ENCODE data around the gene LCLAT1.
"Not testable (repeated sequence)": the region's sequence is repeated elsewhere in the genome, so short reads cannot be mapped to it uniquely, and the experiment has no call there.

The LCLAT1 gene

DNA sequence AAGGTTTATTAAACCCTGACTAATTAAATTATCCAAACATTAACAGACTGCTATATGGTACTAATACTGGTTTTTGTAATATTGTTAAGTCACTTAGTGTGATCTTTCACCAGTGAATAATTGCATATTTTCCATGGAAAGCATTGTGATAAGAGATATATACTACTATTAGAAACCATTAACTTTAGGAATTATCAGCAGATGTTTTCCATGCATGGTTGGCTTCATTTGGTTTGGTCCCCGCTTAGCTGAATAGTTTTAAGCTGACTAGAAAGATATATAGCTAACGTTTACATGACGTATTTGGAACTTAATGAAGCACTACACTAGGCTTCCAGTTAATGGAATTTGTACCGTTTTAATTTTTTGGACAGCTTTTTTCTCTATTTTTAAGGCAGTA, 37.9 kb downstream of the LCLAT1 start:
- in situ Hi-C loops (cut with HindIII; ENCODE audit: low sequenced_read_pairs), result no loop called here

DNA sequence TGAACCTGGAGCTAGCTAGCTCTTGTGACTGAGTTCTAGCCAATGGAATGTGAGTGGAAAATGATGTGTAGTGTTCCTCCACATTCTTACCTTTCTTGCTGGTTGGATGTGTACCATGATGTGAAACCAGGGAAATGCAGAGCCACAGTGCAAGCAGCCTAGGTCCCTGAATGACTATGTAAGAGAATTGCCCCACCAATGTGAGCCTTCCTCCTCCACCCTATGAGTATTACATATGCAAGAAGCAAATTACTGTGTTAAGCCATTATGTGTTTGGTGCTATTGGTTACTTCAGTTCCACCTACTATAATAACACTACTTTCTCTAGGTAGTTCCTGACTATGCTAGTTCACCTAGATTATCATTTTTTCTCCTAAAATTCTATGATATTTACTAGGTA, 39.6 kb downstream of the LCLAT1 start:
- in situ Hi-C loops (cut with HindIII; ENCODE audit: low sequenced_read_pairs), result no loop called here

DNA sequence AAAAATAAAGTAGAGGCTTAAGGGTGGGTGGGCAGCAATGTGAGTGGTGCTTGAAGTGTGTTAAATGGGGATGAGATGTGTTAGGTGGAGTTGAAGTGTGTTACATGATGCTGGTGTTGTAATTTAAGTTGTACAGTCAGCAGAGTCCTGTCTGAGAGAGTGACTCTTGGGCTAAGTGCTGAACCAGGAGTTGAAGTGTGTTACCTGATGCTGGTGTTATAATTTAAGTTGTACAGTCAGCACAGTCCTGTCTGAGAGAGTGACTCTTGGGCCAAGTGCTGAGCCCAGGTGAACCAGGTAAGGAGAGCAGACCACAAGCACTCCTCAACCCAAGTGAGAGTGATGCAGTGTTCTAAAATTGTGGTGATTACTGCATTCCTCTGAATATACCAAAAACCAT, 40.6 kb downstream of the LCLAT1 start:
- in situ Hi-C loops (cut with HindIII; ENCODE audit: low sequenced_read_pairs), result no loop called here

DNA sequence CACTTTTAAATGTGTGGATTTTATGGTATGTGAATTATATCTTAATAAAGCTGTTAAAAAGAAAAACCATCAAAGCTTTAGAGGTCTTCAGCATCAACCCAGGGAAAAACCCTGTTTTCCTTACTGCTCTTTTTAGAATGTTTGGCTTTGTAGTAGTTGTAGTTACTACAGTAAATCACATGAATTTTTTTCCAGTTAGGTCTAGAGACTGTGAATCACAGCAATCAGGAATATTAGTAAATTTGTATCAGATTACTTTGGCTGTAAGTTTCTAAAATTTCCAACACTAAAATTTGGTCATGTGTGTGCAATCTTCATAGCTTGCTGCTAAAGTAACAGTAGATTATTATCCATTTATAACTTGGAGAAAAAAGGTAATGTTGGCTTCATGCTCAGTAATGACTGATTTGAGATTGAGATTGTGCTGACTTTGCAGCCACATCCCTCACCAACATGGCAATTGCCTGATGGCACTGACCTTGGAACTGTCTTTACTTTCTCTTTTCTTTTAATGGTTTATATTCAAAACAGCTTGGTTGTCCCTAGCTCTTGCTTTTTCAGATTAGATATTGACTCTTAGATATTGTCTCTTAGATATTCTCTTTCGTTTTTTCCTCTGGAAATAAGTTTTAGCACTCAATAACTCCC, 41.1 kb downstream of the LCLAT1 start:
- in situ Hi-C loops (cut with HindIII; ENCODE audit: low sequenced_read_pairs), result no loop called here

DNA sequence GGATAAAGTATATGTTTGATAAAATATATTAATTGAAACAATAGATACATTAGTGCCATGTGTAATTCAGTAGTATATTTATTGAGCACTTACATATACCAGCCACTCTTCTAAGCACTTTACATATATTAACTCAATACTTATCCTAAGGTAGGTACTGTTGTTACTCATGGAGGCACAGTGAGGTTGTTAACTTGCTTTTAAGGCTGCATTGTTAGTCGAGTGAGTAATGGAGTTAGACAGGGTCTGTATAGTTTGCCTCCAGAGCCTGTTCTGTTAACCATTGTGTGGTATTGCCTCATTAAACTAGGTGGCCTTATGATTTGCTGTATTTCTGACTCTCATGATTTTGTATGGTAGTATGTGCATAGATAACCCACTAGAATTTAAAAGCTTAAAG, 44.2 kb downstream of the LCLAT1 start:
- in situ Hi-C loops (cut with HindIII; ENCODE audit: low sequenced_read_pairs), result no loop called here

DNA sequence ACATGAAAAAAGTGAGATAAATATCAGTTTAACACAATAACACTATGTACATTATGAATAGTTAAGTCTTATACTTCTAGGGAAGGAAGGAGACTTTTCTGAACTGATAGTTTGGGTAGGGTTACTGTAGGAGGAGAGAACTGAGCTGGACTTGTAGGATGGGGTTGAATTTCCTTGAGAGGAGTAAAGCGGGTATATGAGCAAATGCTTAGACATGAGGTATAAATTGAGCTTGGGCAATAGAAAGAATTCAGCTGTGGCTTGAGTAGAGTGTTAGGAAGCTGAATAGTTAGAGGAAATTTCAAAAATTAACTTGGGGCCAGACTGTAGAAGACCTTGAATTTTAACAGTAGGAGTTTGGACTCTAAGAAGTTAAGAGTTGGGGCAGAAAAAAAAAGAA, 45.1 kb downstream of the LCLAT1 start:
- in situ Hi-C loops (cut with HindIII; ENCODE audit: low sequenced_read_pairs), result no loop called here

DNA sequence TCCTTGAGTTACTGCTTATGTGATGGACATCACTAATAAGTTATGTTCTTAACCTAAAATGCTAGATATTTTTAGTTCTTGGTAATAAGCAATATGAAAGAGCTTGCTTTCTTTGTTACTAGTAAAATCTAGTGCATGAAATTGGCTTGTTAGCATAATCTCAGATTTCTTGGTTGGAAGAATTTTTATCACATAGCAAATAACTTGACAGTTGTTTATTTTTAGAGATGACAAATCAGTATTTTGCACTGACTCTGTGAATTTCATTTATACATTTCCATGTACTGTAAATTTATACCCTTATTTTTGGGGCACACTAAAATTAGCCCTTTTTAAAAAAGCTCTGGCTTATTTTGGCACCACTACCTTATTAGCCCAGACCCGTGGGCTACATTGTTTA, 45.6 kb downstream of the LCLAT1 start:
- in situ Hi-C loops (cut with HindIII; ENCODE audit: low sequenced_read_pairs), result no loop called here

DNA sequence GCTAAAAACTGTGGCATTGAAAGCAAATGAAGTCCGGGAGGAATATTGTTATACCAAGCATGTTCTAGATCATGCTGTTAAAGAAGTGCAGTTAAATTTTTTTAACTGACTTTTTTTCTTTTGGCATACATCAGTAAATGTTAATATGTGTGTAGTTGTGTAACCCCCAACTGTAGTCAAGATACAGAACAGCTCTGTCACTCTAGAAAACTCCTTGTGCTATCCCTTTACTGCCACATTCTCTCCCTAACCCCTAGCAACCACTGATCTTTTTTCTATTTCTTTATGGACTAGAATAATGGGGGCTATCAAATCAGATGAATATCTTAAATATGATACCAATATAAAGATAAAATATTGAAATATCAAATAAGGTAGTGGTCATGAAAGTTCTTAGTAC, 46.4 kb downstream of the LCLAT1 start:
- in situ Hi-C loops (cut with HindIII; ENCODE audit: low sequenced_read_pairs), result no loop called here

DNA sequence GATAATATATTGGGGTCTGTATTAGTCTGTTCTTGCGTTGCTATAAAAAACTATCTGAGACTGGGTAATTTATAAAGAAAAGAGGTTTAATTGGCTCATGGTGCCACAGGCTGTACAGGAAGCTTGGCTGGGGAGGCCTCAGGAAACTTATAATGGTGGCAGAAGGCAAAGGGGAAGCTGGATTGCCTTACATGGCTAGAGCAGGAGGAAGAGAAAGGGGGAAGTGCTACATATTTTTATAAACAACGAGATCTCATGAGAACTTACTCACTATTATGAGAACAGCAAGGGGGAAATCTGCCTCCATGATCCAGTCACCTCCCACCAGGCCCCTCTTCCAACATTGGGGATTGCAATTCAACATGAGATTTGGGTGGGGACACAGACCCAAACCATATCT, 48.9 kb downstream of the LCLAT1 start:
- in situ Hi-C loops (cut with HindIII; ENCODE audit: low sequenced_read_pairs), result not testable (repeated sequence)

DNA sequence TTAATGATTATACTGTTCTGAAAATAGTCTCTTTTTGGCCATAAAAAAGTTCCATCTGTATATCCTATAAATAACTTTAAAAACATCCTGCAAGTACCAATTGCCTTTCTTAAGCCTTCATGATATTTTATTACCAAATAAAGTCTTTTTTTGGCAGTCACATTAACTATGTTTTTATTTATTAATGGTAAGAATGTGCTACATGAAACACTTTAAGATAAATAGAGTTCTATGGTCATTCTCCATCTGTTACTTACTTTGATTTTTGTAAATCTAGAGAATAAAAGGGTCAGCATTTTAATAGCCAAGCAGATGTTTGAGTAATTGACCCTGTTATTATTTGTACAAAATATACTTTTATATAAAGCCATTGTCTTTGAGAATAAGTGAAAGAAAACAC, 52.6 kb downstream of the LCLAT1 start:
- in situ Hi-C loops (cut with HindIII; ENCODE audit: low sequenced_read_pairs), result loop anchor here (5.0 kb wide), 1 partner anchor 37 kb away; no protein-coding TSS in a partner anchor

DNA sequence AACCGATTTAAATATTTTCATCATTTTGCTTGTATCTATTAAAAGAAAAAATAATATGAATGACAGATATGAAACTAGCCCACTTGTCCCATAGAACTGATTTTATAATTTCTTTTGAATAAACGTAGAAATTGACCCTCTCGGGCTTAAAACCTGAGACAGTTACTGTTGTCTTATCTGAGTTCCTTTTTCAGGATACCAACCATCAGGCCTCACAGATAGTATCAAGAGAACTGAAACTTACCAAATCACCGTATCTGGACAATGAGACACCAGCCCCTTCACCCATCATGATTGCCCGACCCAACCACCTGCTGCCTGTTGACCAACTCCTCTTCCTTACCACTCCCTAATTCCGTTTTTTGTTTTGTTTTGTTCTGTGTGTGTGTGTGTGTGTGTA, 53.7 kb downstream of the LCLAT1 start:
- in situ Hi-C loops (cut with HindIII; ENCODE audit: low sequenced_read_pairs), result loop anchor here (5.0 kb wide), 1 partner anchor 38 kb away; no protein-coding TSS in a partner anchor

DNA sequence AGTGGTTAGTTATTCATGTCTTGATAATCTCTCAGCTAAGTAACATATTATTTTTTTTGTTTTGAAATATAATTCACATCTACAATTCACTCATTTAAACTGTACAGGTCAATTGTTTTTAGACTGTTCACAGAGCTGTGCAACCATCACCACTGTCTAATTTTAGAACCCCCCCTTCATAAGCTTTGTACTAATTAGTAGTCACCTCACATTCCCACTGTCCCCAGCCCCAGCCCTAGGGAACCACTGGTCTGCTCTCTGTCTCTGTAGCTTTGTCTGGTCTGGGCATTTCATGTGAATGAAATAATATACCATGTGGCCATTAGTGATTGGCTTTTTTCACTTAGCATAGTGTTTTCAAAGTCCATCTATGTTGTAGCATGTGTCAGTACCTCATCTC, 55.3 kb downstream of the LCLAT1 start:
- in situ Hi-C loops (cut with HindIII; ENCODE audit: low sequenced_read_pairs), result loop anchor here (5.0 kb wide), 1 partner anchor 40 kb away; no protein-coding TSS in a partner anchor

DNA sequence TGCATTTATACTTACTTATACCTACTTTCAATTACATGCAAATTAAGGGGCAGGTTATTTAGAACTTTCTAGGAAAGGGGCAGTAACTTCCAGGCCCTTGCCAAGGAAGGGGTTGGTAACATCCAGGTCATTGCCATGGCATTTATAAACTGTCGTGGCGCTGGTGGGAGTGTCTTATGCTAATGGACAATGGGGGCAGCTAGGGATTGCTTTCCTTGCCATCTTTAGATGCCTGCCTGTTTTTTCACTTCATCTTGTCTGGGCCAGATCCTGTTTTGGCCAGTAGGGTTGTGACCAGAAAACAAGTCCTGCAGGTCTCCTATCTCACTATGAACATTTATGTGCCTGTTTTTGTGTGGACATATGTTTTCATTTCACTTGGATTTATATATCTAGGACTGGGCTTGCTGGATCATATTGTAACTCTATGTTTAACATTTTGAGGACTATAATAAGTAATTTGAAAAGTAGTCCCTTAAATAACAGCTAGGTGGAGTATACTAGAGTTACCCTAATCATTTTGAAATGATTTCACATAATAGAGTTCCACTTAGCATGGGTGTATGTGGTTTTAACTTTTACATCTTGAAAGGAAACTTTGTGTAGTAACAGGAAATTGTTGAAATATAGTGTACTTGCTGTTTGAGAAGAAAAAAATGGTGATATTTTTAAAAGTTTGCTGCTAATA, 56.1 kb downstream of the LCLAT1 start:
- in situ Hi-C loops (cut with HindIII; ENCODE audit: low sequenced_read_pairs), result loop anchor here (5.0 kb wide), 1 partner anchor 41 kb away; no protein-coding TSS in a partner anchor

DNA sequence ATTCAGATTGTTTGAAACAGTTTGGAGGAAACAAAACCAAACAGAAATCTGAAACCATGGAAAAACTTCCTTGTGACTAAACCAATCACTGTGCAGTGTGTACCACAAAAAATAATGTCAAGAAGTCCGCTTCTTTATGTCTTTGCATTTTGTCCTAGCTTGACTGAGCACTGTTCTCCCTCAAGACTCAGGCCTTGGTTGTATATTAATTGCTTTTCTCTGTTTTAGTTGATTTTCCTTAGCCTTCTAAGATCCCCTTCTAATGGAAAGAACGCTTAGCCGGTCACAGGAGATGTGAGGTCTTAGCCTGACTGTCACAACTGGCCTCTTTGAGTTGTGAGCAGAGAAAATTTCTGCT, 56.6 kb downstream of the LCLAT1 start:
- in situ Hi-C loops (cut with HindIII; ENCODE audit: low sequenced_read_pairs), result loop anchor here (5.0 kb wide), 1 partner anchor 41 kb away; no protein-coding TSS in a partner anchor

DNA sequence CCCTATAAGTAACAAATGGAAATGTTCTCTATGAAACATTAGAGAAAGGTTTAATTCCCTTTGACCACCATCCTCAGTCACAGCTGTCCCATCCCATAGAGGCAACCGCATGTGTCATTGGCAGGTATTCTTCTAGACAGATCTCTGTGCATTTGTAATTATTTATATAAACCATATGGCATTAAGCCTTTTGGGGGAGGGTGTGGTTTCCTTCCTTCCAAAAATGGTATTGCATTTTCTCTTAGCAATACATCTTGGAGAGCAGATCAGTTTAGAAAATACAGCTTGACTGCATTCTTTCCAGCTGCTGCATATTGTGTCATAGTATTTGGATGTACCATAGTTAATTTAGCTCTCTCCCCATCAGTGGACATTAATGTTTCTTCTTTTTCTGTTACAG, 57.7 kb downstream of the LCLAT1 start:
- in situ Hi-C loops (cut with HindIII; ENCODE audit: low sequenced_read_pairs), result loop anchor here (5.0 kb wide), 1 partner anchor 42 kb away; no protein-coding TSS in a partner anchor

DNA sequence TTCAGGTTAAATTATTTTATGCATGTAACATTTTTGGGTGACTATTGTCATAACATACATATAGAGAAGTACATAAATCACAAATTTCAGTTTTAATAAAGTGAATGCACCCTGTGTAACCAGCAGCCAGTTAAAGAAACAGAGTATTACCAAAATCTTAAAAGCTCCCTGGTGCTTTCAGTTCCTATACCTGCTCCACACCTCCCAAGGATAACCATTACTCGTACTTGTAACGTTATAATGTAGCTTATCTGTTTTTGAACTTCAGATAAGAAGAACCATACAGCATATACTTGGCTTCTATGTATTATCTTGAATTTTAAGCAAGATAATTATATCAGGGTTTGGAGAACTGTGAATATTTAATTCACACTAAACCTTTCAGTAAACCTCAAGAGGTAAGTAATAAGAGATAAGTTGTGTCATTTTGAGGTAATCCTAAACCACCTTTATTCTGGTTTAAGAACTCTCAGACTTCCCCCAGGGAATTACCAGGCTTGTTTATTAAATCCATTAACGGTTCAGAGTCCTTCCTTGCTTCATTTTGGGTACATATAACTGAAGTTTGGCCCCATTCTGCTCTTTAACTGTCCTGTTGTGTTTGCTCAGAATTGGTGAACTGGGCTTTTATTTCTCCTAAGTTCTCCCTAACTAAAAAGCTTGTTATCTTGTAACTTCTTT, 58.6 kb downstream of the LCLAT1 start:
- in situ Hi-C loops (cut with HindIII; ENCODE audit: low sequenced_read_pairs), result no loop called here

DNA sequence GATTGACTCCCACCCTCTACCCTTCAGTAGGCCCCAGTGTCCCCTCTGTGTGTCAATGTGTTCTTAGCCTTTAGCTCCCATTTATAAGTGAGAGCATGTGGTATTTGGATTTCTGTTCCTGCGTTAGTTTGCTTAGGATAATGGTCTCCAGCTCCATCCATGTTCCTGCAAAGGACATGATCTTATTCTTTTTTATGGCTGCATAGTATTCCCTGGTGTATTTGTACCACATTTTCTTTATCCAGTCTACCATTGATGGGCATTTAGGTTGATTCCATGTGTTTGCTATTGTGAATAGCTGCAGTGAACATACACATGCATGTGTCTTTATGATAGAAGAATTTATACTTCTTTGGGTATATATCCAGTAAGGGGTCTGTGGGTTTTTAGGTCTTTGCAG, 60.4 kb downstream of the LCLAT1 start:
- in situ Hi-C loops (cut with HindIII; ENCODE audit: low sequenced_read_pairs), result not testable (repeated sequence)

DNA sequence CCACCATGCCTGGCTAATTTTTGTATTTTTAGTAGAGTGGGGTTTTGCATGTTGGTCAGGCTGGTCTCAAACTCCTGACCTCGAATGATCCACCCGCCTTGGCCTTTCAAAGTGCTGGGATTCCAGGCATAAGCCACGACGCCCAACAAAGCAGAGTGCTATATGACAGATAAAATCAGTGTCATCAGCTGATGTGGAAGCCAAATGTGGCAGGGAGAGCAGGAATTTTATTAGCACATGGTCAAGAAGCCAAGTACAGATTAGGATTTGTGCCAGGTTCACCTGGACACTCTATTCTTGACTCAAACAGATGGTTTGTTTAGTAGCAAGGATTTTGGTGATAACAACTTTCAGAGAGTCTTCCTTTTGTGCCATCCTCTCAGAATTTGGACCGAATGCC, 62.7 kb downstream of the LCLAT1 start:
- in situ Hi-C loops (cut with HindIII; ENCODE audit: low sequenced_read_pairs), result no loop called here

DNA sequence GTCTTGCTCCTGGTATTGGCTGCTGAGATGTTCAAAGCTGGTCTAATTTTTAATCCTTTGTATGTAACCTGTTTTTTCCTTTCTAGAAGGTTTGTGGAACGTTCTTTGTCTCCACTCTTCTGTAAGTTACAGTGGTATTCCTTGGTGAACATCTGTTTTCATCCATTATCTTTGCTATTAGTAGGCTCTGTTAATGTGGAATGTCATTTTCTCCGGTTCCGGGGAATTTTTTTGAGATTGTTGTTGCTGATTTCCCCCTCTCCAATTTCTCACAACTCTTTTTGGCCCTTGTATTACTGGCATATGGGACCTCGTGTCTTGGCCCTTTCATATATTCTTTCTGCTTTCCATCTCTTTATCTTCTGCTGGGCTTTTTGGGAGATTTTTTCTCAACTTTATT, 63.4 kb downstream of the LCLAT1 start:
- in situ Hi-C loops (cut with HindIII; ENCODE audit: low sequenced_read_pairs), result no loop called here

DNA sequence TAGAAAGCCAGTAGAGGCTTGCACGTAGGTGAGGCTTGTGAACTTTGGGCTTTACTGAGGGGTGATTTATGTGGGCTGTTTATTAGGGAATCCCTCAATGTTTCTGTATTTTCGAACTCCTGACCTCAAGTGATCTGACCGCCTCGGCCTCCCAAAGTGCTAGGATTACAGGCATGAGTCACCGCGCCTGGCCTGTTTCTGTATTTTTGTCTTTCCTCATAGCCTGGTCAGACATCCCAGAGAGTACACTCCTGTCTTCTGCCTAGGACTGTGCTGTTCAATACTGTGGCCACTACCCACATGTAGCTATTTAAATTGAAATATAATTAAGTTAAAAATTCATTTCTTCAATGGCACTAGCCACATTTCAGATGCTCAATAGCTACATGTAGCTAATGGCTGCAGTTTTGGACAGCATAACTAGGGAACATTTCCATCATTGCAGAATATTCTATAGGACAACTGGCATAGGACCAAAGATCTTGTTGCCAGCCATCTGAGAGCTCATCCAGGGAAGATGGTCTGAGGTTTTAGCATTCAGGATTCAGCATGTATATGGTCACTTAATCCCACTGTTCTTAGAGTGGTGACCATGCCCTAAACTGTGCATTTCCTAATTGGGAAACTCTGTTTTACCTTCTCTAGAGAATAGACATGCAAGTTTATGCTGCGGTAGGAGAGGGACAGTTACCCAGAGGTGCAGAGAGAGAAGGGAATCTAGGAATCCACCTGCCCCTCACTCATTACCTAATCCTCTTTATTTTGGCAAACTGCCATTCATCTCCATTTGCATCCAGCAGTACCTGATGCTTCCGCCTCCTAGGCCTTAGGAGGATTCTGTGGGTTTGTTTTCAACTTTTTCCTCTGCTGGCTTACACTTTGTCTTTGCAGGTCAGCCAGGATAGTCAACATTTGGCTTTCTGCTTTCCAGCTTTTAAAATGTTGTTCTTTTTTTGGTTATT, 64.4 kb downstream of the LCLAT1 start:
- in situ Hi-C loops (cut with HindIII; ENCODE audit: low sequenced_read_pairs), result no loop called here
